Stimulated activated naive CD4-positive, alpha-beta T cell treated with Interleukin-2 at 50 U/mL for 16 hours (primary cell): ENCODE measurements around the gene RAMP2.
A peak's percentile ranks its signal among the peaks of the same experiment; 100 is the strongest.
"Not testable (repeated sequence)": the region's sequence is repeated elsewhere in the genome, so short reads cannot be mapped to it uniquely, and the experiment has no call there.

ENCODE experiments used
- DNase-seq: peaks from one replicate; lab custom pipeline; 2025; lab: John Stamatoyannopoulos, UW

RAMP2 gene

DNA sequence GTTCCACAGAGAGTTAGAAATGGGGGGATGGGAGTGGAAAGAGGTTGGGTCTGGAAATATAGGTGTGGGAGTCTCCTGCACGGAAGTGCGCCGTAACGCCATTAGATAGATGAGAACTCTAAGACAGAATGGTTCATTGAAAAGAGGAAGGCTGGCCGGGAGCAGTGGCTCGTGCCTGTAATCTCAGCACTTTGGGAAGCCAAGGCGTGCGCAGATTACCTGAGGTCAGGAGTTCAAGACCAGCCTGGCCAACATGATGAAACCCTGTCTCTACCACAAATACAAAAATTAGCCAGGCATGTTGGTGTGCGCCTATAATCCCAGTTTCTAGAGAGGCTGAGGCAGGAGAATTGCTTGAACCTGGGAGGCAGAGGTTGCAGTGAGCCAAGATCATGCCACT lies 7.0 kb downstream of the RAMP2 start:
- not testable (repeated sequence) for DNase-seq

DNA sequence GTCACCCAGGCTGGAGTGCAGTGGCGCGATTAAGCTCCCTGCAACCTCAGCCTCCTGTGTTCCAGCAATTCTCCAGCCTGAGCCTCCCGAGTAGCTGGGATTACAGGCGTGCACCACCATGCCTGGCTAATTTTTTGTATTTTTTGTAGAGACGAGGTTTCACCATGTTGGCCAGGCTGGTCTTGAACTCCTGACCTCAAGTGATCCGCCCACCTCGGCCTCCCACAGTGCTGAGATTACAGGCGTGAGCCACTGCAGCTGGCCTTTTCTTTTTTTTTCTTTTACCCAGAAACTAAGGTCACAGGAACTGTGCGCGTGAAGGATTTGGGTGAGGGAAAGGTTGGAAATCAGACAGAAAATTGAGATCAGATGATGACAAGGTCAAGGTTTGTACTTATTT lies 8.9 kb downstream of the RAMP2 start:
- DNase-seq, result not testable (repeated sequence)

DNA sequence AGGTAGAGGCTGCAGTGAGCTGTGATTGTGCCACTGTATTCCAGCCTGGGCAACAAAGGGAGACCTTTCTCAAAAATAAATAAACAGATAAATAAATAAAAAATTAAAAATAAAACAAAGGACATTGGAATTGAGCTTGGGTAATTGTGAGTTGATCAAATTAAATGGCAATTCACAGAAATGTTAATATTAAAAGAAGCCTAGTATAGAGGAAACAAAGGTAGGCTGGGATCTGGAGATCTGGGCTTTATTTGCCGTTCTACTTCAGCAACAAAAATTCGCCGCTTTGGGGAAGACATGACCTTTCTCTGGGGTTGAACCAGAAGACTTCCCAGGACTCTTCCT lies 11.9 kb downstream of the RAMP2 start:
- no peak for DNase-seq

DNA sequence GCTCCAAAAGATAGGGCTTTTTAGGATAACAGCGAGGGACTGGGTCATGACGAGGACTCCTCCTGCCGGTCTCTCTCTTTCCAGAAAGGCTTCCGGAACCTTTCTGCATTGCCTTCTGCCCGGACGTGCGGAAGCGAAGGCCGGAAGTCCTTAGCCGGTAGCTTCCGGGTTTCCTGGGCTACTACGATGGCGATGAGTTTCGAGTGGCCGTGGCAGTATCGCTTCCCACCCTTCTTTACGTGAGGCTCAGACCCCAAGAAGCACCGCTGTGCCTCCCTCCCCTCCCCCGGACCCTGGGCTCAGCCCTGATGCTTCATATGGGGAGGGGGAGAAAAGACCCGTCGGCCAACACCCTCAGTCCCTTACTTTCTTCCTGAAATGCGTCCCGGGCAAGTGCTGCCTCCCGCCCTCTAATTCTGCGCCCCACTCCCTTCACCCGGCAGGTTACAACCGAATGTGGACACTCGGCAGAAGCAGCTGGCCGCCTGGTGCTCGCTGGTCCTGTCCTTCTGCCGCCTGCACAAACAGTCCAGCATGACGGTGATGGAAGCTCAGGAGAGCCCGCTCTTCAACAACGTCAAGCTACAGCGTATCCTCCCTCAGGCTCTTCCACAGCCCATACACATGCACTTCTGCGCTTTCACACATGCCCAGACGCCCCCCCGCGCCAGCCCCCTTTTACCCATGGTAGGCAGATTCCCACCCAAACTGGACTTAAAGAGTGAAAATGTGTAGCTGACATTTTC lies 12.4 kb downstream of the RAMP2 start, which contains the start of gene VPS25:
TSS of gene VPS25 (plus strand) at position 160 of the 746 bp plus-strand sequence. CDS start at position 187, 27 bp downstream.
- DNase-seq, result peak; percentile 71

DNA sequence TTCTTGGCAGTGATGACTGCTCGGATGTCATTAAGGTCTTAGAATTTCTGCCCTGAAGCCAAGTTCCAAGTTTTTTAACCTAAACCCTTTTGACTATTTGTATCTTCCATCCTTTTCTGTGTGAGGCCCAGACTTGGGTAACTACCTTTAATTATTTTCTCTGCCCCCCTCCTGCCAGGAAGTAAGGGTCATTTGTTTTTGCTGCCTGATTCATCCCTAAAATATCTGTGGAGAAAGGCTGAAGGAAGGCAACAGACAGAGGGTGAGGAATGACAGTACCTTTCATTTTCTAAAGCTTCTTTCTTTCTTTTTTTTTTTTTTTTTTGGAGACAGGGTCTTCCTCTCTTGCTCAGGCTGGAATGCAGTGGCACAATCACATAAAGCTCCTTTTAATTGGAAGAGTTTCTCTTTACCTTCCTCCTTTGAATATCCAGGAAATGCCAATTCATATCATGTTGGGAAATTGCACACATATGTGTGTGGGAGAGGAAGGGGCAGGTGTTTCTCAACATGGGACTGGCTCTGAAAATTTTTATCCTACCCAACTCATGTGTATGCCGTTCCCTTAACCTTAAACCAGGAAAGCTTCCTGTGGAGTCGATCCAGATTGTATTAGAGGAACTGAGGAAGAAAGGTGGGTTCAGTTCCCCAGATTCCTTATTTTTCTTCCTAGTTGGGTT lies 13.2 kb downstream of the RAMP2 start:
- no peak for DNase-seq

DNA sequence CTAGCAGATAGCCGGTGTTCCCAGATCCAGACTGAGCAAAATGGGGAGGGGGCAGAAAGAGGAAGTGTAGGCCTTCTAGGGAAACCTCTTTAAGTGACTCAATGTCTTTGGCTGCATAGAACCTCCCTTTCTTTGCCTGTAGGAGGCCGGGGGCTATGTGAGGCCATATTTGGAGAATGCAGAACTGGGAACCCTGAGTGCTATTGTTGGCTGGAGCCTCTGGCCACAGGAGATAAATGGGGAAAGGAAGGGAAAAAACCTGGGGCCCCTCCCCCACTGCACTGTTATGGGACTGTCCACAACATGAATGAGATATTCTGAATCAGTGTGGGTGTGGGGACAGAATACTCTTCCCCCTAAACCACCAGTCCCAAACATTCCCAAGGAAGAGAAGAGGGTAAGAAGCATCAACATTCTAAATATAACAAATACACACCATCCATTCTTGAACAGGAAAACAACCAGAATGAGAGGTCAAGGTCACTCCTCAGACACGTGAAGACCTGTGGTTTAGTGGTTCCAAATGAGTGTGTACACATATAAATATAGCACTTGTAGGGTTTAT lies 14.6 kb downstream of the RAMP2 start:
- DNase-seq, result no peak

DNA sequence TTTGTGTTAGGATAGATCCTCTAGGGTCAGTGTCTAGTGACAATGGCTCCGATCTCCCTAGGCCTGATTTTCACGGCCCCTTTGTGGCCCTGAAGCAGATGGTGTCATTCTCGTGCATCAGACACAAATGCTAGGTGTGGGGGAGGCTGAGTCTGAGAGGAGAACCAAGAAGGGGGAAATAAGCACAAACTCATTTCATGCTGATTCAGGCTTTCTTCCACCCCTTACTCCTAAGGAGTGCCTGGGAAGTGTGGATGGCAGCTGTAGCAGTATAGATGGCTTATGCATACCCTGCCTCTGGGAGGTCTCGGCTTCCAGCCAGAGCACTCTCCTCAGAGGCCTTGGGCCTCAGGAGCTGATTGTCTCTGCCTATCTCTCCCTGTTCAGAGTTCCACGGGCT lies 17.5 kb downstream of the RAMP2 start:
- DNase-seq, result no peak

DNA sequence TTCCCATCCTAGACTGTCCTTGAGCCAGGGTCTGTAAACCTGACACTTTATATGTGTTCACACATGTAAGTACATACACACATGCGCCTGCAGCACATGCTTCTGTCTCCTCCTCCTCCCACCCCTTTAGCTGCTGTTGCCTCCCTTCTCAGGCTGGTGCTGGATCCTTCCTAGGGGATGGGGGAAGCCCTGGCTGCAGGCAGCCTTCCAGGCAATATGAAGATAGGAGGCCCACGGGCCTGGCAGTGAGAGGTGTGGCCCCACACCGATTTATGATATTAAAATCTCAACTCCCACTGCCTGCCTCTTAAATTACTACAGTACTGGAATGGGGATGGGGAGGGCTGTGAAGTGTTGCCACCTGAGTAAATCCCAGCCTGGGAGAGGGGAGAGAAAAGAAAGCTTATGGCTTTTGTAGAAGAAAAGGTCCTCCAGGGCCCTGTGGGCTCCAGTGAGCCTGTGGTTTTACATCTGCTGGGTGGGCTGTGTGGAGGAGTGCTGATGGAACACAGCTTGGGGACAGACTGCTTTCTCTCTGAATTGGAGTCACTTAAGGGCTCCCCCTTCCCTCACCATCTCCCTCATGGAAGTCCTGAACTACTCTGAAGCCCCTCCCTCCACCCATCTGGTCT lies 18.4 kb downstream of the RAMP2 start:
- no peak for DNase-seq

DNA sequence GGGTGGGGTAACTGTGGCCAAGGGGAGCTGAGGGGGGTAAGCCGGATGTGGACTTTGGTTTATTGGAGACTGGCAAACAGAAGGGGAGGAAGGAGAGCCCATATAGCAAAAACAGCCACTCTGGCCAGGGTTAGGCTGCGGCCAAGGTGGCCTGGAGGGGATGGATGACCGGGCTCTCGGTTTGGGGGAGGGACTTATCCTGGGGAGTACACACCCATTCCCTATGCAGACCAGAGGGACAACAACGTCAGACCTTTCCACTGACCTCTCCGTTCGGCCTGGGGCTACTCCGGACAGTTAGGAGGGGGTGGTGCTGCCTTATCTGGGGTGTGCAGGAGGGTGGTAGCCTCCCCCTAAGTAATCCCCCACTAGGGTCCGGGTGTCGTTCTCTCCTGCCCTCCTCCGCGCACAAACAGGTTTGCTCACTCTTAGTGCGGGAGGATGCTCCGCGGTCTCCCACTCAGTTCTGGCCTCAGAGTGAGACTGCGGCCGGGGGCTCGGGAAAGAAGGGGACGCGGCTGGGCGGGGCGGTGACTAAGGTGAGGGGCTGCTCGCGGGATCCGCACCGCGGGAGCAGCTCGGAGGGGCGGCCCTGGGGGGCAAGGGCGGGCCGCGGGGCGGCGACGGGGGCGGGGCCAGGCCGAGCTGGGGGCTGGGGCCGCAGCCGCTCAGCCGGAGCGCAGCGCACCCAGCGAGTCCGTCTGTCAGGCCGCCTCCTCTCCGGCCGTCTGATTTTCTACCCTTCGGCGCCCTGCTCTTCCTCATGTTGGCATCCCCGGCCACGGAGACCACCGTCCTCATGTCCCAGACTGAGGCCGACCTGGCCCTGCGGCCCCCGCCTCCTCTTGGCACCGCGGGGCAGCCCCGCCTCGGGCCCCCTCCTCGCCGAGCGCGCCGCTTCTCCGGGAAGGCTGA lies 19.2 kb downstream of the RAMP2 start, which contains the start of gene WNK4:
TSS of gene WNK4 (plus strand) at position 675 of the 915 bp plus-strand sequence. CDS start at position 764, 89 bp downstream.
- DNase-seq, result no peak

DNA sequence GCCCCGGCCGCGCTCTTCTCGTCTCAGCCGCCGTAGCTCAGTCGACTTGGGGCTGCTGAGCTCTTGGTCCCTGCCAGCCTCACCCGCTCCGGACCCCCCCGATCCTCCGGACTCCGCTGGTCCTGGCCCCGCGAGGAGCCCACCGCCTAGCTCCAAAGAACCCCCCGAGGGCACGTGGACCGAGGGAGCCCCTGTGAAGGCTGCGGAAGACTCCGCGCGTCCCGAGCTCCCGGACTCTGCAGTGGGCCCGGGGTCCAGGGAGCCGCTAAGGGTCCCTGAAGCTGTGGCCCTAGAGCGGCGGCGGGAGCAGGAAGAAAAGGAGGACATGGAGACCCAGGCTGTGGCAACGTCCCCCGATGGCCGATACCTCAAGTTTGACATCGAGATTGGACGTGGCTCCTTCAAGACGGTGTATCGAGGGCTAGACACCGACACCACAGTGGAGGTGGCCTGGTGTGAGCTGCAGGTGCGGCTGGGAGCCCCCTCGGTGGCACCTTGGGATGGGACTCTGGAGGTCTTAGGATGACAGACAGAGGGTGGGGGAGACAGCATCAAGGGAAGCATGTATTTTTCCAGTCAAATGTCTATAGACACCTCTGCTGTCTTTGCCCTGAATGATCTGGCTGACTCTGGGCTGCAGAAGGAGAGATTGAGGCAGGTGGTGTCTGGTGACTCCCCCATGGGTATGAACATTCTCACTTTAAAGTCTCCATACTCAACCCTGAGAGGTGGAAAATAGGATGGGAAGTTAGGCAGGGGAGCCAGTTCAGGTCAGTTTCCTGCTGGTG lies 20.0 kb downstream of the RAMP2 start:
- DNase-seq, result no peak

DNA sequence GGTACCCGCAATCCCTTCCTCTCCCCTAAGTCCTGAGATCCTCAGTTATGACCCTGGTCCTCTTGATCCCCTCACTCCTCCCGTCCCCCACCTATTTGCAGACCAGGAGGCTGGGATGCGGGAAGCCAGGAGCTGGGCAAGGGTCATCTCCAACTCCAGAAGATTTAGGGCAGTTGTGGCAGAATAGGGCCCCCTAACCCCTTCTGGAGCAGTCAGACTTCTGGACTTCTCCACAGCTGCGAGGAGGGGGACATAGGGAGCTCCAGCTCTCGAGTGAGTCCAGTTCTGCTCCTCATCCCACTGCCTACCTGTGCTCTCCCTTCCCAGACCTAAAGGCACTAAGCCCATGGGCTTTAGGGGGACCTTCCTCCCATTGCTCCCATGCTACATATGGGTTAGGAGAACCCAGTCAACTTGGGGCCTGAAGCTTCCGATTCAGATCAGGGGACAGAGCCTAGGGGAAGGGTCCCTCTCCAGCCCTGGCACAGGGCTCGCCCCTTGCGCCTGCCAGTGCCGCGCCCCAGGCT lies 20.7 kb downstream of the RAMP2 start:
- DNase-seq, result no peak

DNA sequence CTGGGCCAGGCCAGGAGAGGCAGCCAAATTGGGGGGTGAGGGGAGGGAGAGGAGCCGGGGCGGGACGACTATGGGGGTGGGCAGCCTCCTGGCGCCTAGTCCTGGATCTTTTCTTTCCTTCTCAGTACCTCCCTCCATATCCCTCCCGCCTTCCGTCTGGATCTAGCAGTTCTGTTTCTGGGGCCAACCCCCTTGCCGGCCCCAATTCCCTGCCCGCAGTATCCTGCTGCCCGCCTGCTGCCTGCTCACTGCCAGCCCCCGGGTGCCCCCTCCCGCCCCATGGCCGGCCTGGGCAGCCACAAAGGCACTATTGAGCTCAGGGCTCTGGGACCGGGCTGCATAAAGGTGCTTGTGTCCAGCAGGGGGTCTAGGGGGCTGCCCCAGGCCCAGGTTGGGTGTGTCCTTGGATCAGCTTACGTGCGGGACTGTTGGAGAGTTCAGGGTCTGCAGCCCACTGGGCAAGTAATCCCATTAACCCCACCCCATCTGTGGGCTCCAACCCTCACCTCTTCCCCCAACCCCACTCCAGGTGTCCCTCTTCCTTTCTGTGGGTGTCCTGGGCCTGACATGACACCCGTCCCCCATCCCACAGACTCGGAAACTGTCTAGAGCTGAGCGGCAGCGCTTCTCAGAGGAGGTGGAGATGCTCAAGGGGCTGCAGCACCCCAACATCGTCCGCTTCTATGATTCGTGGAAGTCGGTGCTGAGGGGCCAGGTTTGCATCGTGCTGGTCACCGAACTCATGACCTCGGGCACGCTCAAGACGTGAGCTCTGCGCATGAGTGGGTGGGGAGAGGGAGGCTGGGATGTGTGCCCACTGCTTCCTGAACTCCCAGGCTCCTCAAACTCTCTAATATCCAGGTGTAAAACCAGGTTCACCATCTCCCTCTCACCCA lies 21.4 kb downstream of the RAMP2 start:
- DNase-seq, result no peak

DNA sequence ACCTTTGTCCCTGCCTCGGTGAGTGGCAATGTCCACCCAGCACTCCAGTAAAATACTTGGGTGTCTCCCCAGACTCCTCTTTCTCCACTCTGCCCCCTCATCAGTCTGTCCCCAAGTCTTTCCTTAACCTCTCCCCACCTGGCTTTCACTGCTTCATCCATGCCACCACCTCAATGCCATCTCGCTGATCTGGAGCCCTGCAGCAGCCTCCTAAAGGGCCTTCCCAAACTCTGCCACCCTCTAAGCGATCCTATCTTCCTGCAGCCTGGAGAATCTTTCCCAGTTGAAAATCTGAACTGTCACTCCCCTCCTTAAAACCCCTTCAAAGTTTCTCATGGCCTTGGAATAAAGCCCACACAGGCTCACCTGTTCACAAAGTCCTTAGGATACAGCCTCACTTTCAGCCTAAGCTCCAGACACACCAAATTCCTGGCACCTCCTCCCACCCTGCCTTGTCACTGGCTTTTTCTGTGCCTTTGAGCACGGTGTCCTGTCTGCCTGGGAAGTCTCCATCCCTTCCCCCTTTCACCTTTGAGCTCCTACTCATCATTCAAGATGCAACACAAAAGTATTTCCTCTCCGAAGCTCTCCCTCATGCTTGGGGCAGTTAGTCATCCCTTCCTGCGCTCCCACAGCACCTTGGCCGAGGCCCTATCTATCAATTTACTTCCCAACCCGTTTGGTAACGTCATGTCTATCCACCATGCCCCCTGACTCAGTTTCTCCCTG lies 22.2 kb downstream of the RAMP2 start:
- DNase-seq, result no peak

DNA sequence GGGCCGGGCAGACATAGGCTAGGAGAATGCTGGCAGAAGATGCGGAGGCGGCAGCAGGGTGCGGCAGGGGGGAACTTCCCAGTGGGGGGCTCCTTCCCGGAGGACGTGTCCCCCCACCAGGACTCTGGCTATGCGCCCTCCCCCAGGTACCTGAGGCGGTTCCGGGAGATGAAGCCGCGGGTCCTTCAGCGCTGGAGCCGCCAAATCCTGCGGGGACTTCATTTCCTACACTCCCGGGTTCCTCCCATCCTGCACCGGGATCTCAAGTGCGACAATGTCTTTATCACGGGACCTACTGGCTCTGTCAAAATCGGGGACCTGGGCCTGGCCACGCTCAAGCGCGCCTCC lies 22.7 kb downstream of the RAMP2 start:
- no peak for DNase-seq

DNA sequence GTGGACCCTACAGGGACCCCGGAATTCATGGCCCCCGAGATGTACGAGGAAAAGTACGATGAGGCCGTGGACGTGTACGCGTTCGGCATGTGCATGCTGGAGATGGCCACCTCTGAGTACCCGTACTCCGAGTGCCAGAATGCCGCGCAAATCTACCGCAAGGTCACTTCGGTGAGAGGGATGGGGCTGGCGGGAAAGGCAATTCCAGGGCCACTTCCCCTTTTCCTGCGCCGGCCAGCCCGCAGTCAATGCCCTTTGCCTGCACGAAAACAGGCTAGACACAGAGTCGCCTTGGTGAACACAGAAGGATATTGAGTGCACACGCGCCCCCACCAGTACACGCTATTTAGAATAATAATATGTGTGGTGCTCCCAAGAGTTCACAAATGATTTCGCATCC lies 23.4 kb downstream of the RAMP2 start:
- DNase-seq, result no peak

DNA sequence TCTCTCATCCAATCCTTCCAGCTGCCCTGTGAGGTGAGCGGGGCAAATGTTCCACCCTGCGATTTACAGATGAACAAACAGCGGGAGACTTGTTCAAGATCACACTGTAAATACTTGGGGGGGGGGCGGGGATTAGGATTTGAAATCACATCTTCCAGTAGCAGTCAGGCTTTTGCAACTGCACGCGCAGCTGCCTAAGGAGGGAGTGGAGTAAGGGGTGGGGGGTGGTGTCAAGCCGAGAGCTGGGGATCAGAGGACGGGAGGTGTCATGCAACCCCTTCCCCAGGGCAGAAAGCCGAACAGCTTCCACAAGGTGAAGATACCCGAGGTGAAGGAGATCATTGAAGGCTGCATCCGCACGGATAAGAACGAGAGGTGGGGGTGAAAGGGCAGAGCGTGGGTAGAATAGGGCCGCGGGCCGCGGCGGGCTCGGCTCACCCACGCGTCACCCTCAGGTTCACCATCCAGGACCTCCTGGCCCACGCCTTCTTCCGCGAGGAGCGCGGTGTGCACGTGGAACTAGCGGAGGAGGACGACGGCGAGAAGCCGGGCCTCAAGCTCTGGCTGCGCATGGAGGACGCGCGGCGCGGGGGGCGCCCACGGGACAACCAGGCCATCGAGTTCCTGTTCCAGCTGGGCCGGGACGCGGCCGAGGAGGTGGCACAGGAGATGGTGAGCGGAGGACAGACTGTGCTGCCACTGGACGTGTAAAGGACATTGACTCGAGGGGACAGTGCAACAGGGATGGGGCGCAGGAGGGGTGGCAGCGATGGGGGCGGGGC lies 24.0 kb downstream of the RAMP2 start:
- no peak for DNase-seq

DNA sequence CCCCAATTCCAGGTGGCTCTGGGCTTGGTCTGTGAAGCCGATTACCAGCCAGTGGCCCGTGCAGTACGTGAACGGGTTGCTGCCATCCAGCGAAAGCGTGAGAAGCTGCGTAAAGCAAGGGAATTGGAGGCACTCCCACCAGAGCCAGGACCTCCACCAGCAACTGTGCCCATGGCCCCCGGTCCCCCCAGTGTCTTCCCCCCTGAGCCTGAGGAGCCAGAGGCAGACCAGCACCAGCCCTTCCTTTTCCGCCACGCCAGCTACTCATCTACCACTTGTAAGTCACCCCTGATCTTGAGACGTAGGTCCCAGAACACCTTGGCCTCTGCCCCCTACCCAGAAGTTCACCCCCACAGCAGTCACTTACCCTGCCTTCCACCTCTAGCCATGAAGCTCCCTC lies 26.2 kb downstream of the RAMP2 start:
- DNase-seq, result no peak

DNA sequence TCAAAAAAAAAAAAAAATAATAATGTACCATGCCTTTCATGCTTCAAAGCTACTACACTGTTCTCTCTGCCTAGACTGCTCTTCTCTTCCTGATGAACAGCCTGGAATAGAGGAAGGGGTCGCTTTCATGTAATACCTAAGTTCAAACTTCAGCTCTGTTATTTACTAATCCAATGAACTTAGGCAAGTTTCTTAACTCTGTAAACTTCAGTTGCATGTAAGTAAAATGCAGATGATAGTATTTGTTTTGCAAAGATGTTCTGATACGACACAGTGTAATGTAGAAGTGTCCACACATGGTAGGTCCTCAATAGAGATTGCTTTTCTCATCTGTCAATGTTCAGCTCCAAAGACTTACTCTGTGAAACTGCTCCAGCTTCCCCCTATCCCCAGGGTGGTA lies 30.9 kb downstream of the RAMP2 start:
- no peak for DNase-seq
